GM21360 (cell line): ENCODE measurements around the gene ASB8.

Source experiments
- ATAC-seq: cut with Tn5 transposase; IDR thresholded peaks from one replicate; pipeline ENCODE4 v1.9.1; 2021; ENCODE audit warnings: mild to moderate bottlenecking, moderate library complexity; ENCODE audit not compliant: unreplicated experiment

The ASB8 gene

DNA sequence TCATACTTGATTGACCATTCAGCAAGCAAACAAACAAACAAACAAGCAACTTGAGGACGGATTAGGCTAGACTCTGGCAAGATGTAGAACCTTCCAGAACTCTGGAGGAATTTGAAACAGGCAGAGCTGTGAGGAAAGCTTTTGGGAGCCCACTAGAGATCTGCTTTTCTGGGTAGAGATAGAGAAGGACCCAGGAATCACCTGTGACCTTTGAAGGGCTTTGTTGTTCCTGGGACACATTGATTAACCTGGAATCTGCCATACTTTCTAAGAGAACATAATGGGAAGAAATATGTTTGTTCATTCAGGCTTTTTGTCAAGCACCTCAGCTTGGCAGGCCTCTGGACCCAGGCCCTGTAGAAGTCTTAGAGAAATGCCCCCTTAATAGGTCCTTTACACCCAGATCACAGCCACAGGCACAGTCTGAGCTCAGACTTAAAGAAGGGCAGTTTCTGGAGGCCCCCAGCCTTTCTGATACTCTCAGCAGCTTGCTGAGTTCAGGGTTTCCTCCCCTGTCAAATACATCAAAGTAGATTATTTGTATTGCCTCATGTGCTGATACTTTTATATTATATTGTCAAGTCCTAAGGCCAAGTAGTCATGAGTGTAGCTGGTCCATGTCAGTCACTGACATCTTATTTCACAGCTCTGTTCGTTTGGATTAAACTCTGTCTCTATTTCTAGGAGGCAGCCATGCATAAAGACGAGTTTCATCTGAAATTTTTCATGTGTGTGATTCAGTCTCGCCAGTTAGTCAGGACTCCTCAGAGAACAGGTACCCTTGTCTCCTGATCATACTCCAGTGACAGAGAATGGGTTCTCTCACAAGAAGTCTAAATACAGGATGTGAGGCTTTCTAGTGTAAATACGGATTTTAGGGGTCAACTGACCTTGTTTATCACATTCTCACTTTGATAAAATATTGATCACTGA lies 50.4 kb downstream of the ASB8 start:
- no peak for ATAC-seq

DNA sequence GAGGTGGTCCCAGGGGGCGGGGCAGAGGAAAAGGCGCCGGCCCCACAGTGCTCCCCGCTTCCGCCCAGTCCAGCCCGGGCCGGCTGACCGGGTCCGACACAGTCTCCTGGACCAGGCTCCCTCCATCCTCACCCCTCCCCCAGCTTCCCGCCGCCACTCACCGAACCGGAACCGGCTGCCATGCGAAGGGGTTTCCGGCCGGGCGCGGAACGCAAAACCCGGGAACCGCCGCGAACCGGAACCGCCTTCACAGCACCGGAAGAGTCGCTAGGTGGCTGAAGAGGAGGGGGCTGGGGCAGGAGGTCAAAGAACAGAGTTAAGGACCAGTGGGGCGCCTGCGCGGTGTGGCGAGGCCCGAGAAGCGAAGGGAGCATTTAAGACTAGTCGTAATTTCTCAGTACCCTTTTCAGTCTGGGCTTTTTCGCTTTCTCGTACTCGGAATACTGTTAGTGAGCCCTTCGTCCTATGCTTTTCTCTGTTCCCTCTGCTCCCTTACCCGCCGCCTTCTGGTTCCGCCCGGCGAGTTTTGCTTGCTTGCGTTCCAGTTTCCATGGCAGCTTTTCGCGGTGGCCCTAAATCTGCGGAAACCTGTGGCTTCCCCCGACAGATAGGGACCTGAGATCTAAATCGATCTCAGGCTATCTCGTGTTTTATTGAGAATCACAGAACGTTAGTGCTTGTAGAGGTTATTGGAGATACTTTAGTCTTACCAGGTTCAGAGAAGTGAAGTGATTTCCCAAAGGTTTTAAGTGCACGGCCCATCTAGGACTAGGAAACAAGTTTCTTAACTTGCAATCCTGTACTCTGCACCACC lies 51.2 kb downstream of the ASB8 start, which contains the start of gene SENP1:
Gene SENP1, minus strand, starts transcription at position 213 of the 814 bp plus-strand sequence. CDS start 4,607 bp downstream, outside the sequence.
- ATAC-seq: peak; percentile 50

- peak; percentile 30 for ATAC-seq
Measured at GRCh38 chr12:48105321-48105866, 51.9 kb downstream of the ASB8 start.

DNA sequence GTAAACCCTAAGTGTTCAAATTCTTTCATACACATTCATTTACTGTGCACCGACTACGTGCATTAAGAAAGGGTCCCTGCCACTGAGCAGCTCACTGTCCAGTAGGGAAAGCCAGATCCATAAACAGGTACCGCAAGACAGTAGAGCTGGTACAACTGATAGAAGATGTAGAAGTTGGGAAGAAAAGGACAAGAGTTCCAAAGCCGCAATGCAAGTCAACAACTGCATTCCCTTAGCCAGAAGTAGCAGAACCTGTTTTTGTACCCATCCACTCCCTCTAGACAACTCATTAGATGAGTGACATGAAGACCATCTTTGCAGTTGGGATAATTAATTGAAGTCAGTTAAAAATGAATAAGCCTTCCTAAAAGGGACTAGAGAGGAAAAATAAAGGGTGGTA lies 52.8 kb downstream of the ASB8 start:
- ATAC-seq: no peak
